Mesothelial cell of epicardium (in vitro differentiated cells): Measurements from ENCODE around the gene CADPS. TPM values are rescaled to one million over a fixed set of nuclear protein-coding genes. Genes with fewer than 3 reads are reported as not detected.

ENCODE experiments used
- DNase-seq, 2 experiments: peaks; one replicate each; pipeline ENCODE4 v3.0.0; 2021; ENCODE audit warnings: low spot score in 2 of 2; ENCODE audit not compliant: unreplicated experiment in 2 of 2
- H3K27ac Mint-ChIP-seq: 2 replicates; pipeline ENCODE4 v1.8.0; 2021; ENCODE audit warnings: mixed read lengths
- H3K27me3 Mint-ChIP-seq: 2 replicates; pipeline ENCODE4 v1.8.0; 2021; ENCODE audit warnings: low read depth, mixed read lengths
- H3K36me3 Mint-ChIP-seq: 2 replicates; pipeline ENCODE4 v1.8.0; 2021; ENCODE audit warnings: mixed read lengths
- H3K4me1 Mint-ChIP-seq: 2 replicates; pipeline ENCODE4 v1.8.0; 2021; ENCODE audit warnings: mixed read lengths
- H3K4me3 Mint-ChIP-seq: 2 replicates; pipeline ENCODE4 v1.8.0; 2021; ENCODE audit warnings: mild to moderate bottlenecking, moderate library complexity, mixed read lengths
- H3K9me3 Mint-ChIP-seq: 2 replicates; pipeline ENCODE4 v1.8.0; 2021; ENCODE audit warnings: mixed read lengths
- CTCF ChIP-seq: fragments of 200-600 bp; sonication (generic); IDR thresholded peaks from one replicate; pipeline ENCODE4 v1.5.0; 2021; ENCODE audit warnings: antibody characterized with exemption; ENCODE audit not compliant: unreplicated experiment
- total RNA-seq: library from RNA; stranded (reverse); gene quantifications from 3 replicates; pipeline ENCODE4 v1.2.1, GENCODE V29; 2021

The CADPS gene
- total RNA-seq, 1 donor from 2014 or later = 4.2 TPM

GRCh38 chr3:62803276-62803675 lies 71.9 kb downstream of the CADPS start:
- Mint-ChIP-seq H3K27me3 (peaks cover 10% of the 10 kb centered on the region), H3K27ac (no peak overlapping the region), H3K36me3 (no peaks in the 10 kb centered on the region), H3K4me3 (no peak overlapping the region), H3K9me3 (no peaks in the 10 kb centered on the region), H3K4me1 (no peaks in the 10 kb centered on the region)
- DNase-seq = no peak
- TF ChIP-seq CTCF = no peak

GRCh38 chr3:62798000-62798399 lies 77.2 kb downstream of the CADPS start:
- DNase-seq = no peak
- Mint-ChIP-seq H3K27me3 (peaks cover 16% of the 10 kb centered on the region), H3K4me1 (no peaks in the 10 kb centered on the region), H3K27ac (no peak overlapping the region), H3K4me3 (no peak overlapping the region), H3K36me3 (no peaks in the 10 kb centered on the region), H3K9me3 (no peaks in the 10 kb centered on the region)
- no peak for TF ChIP-seq CTCF

GRCh38 chr3:62797132-62797531 lies 78.1 kb downstream of the CADPS start:
- no peaks in the 10 kb centered on the region for H3K9me3 Mint-ChIP-seq
- no peak for TF ChIP-seq CTCF
- H3K4me3 Mint-ChIP-seq = no peak overlapping the region
- no peak overlapping the region for H3K27ac Mint-ChIP-seq
- H3K36me3 Mint-ChIP-seq = no peaks in the 10 kb centered on the region
- DNase-seq = no peak
- H3K27me3 Mint-ChIP-seq = peaks cover 9% of the 10 kb centered on the region
- H3K4me1 Mint-ChIP-seq = no peaks in the 10 kb centered on the region

- H3K36me3 Mint-ChIP-seq = no peaks in the 10 kb centered on the region
- no peak overlapping the region for H3K27ac Mint-ChIP-seq
- peaks cover 16% of the 10 kb centered on the region for H3K27me3 Mint-ChIP-seq
- no peak for TF ChIP-seq CTCF
- DNase-seq = no peak
- no peaks in the 10 kb centered on the region for H3K9me3 Mint-ChIP-seq
- no peak overlapping the region for H3K4me3 Mint-ChIP-seq
- no peaks in the 10 kb centered on the region for H3K4me1 Mint-ChIP-seq
These were observed 79.1 kb downstream of the CADPS start for GRCh38 chr3:62795978-62796657.

- Mint-ChIP-seq H3K9me3 (no peaks in the 10 kb centered on the region), H3K4me1 (no peaks in the 10 kb centered on the region), H3K36me3 (no peaks in the 10 kb centered on the region), H3K27ac (no peak overlapping the region), H3K4me3 (no peak overlapping the region), H3K27me3 (peaks cover 13% of the 10 kb centered on the region)
- no peak for DNase-seq
- TF ChIP-seq CTCF = no peak
These were observed 81.3 kb downstream of the CADPS start for GRCh38 chr3:62793946-62794345.

GRCh38 chr3:62785384-62785783 lies 89.8 kb downstream of the CADPS start:
- H3K36me3 Mint-ChIP-seq = no peaks in the 10 kb centered on the region
- no peak overlapping the region for H3K27ac Mint-ChIP-seq
- no peak for TF ChIP-seq CTCF

More at GRCh38 chr3:62785384-62785783, 89.8 kb downstream of the CADPS start:
- Mint-ChIP-seq H3K4me1 (no peaks in the 10 kb centered on the region), H3K27me3 (peaks cover 1% of the 10 kb centered on the region), H3K9me3 (no peaks in the 10 kb centered on the region), H3K4me3 (no peak overlapping the region)
- DNase-seq = no peak
